Common myeloid progenitor, CD34-positive (primary cell): ENCODE results near the gene PLOD2.
"Not testable (repeated sequence)": the region's sequence is repeated elsewhere in the genome, so short reads cannot be mapped to it uniquely, and the experiment has no call there.

Experiments used
- CTCF ChIA-PET: fragments of 350-600 bp; sonication (Branson Sonifier 250); formaldehyde crosslinking; loops from one replicate; lab custom pipeline; 2021; ENCODE audit warnings: antibody characterized with exemption; lab: Charles Lee
- POLR2A ChIA-PET: fragments of 350-600 bp; sonication (Branson Sonifier 250); formaldehyde crosslinking; loops from one replicate; lab custom pipeline; 2021; ENCODE audit warnings: antibody characterized with exemption; lab: Charles Lee
- DNase-seq, 3 donors: peaks; one replicate each; pipeline versions ENCODE4 v3.0.0 to v3.0.0-alpha.2; 2013
- H3K27ac ChIP-seq, 2 experiments: 1 replicate in 1 of 2; 2 replicates in 1 of 2; pipeline ENCODE4 v1.7.0; 2013; ENCODE audit warnings: inconsistent platforms in 2 of 2, low read length in 2 of 2, mild to moderate bottlenecking in 2 of 2, low read depth in 1 of 2, moderate library complexity in 1 of 2; ENCODE audit not compliant: severe bottlenecking in 2 of 2, insufficient read depth in 1 of 2, poor library complexity in 1 of 2
- H3K27me3 ChIP-seq, 5 experiments: replicated peaks in 2 of 5; 1 replicate in 3 of 5; 2 replicates in 2 of 5; pipeline versions ENCODE4 v1.6.1 to v1.7.0; 2013; ENCODE audit warnings: low read length in 4 of 5, mild to moderate bottlenecking in 2 of 5, moderate library complexity in 2 of 5, inconsistent platforms in 1 of 5; ENCODE audit not compliant: insufficient read depth in 5 of 5, control insufficient read depth in 4 of 5
- H3K36me3 ChIP-seq, 4 experiments: 1 replicate in 2 of 4; 2 replicates in 2 of 4; pipeline versions ENCODE4 v1.6.1 to v1.7.0; 2013; ENCODE audit warnings: low read length in 3 of 4, control low read depth in 1 of 4, mild to moderate bottlenecking in 1 of 4; ENCODE audit not compliant: control insufficient read depth in 4 of 4, insufficient read depth in 4 of 4
- H3K4me1 ChIP-seq, 4 experiments: 1 replicate in 3 of 4; 2 replicates in 1 of 4; pipeline versions ENCODE4 v1.6.1 to v1.7.1; 2013; ENCODE audit warnings: low read length in 3 of 4, mild to moderate bottlenecking in 3 of 4, control low read depth in 1 of 4, inconsistent platforms in 1 of 4, moderate library complexity in 1 of 4; ENCODE audit not compliant: control insufficient read depth in 4 of 4, insufficient read depth in 4 of 4; ENCODE audit errors: control extremely low read depth in 1 of 4
- H3K4me3 ChIP-seq, 7 experiments: 1 replicate in 4 of 7; 2 replicates in 3 of 7; pipeline versions ENCODE4 v1.5.1 to v1.7.0; 2013; ENCODE audit warnings: mild to moderate bottlenecking in 7 of 7, low read length in 6 of 7, moderate library complexity in 6 of 7, inconsistent platforms in 2 of 7, low read depth in 2 of 7, control low read depth in 1 of 7; ENCODE audit not compliant: insufficient read depth in 4 of 7, control insufficient read depth in 1 of 7; ENCODE audit errors: extremely low read depth in 1 of 7
- H3K9me3 ChIP-seq, 5 experiments: 1 replicate in 4 of 5; 2 replicates in 1 of 5; pipeline versions ENCODE4 v1.6.1 to v1.7.1; 2013; ENCODE audit warnings: low read length in 4 of 5, mild to moderate bottlenecking in 2 of 5, inconsistent platforms in 1 of 5, low read depth in 1 of 5, moderate library complexity in 1 of 5; ENCODE audit not compliant: control insufficient read depth in 4 of 5, insufficient read depth in 2 of 5; ENCODE audit errors: control extremely low read depth in 1 of 5
- WGBS: methylation state at CpG from one replicate; pipeline ENCODE4 v1.1.5; 2013; ENCODE audit not compliant: insufficient coverage; 5-methylcytosine and 5-hydroxymethylcytosine counted together

Gene PLOD2

DNA sequence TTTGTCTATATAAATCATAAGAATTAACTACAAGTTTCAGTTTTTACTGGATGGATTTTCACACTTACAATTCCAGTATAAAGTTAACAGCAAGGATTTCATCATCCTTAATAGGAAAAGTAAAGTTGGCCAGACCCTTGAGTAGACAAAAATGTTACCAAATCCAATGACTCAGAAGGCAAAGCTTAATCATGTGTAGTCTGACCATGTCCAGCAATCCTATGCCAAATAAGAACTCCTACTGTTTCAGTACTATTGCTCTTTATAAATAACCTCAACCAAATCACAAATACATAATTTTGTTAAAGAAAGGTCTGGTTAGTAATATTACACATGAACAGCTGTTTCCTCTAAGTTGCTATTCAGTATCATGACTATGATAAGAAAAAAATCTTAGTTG, 35.0 kb downstream of the PLOD2 start:
- CTCF ChIA-PET: interaction anchor here (1.2 kb wide), 1 partner anchor 16 kb away, joined by 3 read pairs; no protein-coding TSS in a partner anchor
- H3K9me3 ChIP-seq: no peaks in the 10 kb centered on the region
- no peak overlapping the region for H3K4me3 ChIP-seq
- peaks cover 0 to 3% (median 0%) of the 10 kb centered on the region in 4 experiments for H3K36me3 ChIP-seq
- H3K27ac ChIP-seq: no peak overlapping the region
- POLR2A ChIA-PET: interaction anchor here (0.9 kb wide), 1 partner anchor 36 kb away, joined by 3 read pairs; no protein-coding TSS in a partner anchor
- H3K27me3 ChIP-seq: no peaks in the 10 kb centered on the region
- H3K4me1 ChIP-seq: no peaks in the 10 kb centered on the region
- peak in 2 of 3 donors; percentile 24 to 41 for DNase-seq

DNA sequence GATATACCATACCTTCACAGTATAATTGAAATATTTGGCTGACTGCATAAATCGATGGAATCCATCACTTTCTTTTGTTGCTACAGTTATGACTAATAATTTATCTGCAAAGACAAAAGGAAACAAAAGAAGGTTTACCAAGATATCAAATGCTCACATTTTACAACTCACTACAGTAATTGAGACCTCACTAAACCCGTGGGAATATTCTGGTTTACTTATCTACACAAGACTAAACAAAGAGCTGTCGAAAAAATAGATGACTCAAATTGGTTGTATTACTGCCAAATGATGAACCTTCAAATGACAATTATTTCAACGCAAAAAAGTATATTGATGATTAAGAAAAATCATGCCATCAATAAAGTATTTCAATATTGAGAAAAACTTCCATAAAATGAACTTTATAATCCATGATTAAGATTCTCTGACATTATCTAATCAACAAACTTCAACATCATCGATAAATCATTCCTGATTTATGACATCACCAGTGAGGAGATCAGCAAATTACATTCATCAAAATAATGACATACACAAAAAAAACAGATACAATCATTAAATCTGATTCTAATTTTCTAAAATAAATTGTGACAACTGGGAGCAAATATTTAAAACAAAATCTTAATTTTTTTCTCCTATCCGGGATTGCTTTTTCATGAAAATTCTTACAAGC, 36.7 kb downstream of the PLOD2 start:
- no peaks in the 10 kb centered on the region for H3K27me3 ChIP-seq
- ChIA-PET POLR2A (no interaction called here), CTCF (no interaction called here)
- no peak overlapping the region for H3K27ac ChIP-seq
- no CpG with 5 or more reads among the region's 6 CpGs for WGBS
- no peaks in the 10 kb centered on the region for H3K4me1 ChIP-seq
- peaks cover 0 to 3% (median 0%) of the 10 kb centered on the region in 4 experiments for H3K36me3 ChIP-seq
- no peak overlapping the region for H3K4me3 ChIP-seq
- no peaks in the 10 kb centered on the region for H3K9me3 ChIP-seq
- no peak for DNase-seq

DNA sequence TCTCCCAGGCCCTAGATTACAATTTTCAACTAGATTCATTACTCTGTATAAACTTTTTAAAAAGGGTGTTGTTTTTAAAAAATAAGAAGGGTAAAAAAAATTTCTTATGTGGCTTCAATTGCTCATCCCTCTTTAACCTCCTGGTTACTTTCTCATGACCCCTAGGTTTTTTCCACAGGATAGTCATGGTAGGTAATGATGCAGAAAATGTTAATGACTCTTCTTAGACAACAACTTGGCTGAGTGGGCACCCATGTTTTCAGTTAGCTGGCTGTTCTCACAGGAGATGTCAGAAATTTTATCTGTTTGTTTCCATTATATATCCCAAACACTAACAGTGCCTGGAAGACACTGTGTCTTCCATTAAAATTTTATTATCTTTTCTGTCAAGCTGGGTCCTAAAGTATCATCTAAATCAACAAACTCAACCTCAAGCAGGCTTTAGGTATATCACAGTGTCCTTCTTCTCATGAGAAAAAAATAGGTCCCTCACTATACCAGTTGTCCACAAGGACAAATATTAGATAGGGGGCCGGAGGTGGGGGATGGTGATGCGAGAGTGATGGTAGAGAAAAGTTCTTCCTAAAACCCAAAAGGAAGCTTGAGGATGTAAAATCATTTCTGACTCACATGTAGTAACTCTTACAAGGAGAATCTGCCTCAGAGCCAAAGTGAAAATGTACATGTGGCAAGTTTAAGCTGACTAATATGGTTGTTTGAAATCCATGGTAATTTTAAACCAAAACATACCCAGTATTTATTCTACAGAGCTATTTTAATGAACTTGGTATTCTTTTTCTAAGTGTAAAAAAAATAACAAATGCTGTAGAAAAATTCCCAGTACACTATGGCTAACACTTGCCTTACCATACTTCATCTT, 43.3 kb downstream of the PLOD2 start:
- DNase-seq: no peak
- Histone ChIP-seq H3K4me1 (no peaks in the 10 kb centered on the region), H3K4me3 (no peak overlapping the region), H3K27me3 (no peaks in the 10 kb centered on the region), H3K9me3 (peaks cover 0 to 8% (median 3%) of the 10 kb centered on the region in 5 experiments), H3K27ac (no peak overlapping the region), H3K36me3 (peaks cover 0 to 29% (median 3%) of the 10 kb centered on the region in 4 experiments)
- ChIA-PET CTCF (no interaction called here), POLR2A (no interaction called here)
- 100% methylated on average over 1 of the region's 2 CpGs for WGBS

DNA sequence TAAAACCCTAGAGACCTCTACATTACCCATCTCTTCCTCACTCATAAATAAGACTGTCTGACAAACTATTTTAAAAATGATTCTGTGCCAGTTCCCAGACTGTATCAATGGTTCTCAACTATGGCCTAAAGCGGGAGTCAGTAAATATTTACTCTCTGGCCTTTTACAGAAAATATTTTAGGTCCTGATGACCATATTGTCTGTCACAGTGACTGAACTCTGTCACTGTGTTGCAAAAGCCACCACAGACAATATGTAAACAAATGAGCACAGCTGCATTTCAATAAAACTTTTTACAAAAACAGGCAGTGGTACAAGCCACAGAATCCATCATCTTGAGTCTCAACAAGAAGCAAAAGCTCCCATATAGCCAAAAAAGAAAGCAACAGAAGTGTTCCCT, 45.4 kb downstream of the PLOD2 start:
- no peaks in the 10 kb centered on the region for H3K27me3 ChIP-seq
- H3K27ac ChIP-seq: no peak overlapping the region
- H3K36me3 ChIP-seq: peaks cover 0 to 26% (median 3%) of the 10 kb centered on the region in 4 experiments
- ChIA-PET POLR2A (no interaction called here), CTCF (no interaction called here)
- H3K4me3 ChIP-seq: no peak overlapping the region
- DNase-seq: no peak
- no peaks in the 10 kb centered on the region for H3K4me1 ChIP-seq
- H3K9me3 ChIP-seq: peaks cover 0 to 8% (median 3%) of the 10 kb centered on the region in 5 experiments
- WGBS: 100% methylated on average over 1 of the region's 1 CpG

DNA sequence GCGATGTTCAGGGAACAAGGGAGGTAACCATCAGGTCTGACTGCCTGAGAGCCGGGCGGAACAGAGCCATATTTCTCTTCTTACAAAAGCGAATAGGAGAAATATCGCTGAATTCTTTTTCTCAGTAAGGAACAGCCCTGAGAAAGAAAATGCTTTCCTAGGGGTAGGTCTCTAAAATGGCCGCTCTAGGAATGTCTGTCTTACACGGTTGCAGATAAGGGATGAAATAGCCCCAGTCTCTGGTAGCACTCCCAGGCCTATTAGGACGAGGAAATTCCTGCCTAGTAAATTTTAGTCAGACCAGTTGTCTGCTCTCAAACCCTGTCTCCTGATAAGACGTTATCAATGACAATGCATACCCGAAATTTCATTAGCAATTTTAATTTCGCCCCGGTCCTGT, 47.2 kb downstream of the PLOD2 start:
- POLR2A ChIA-PET, H3K4me1 ChIP-seq, CTCF ChIA-PET, H3K27me3 ChIP-seq, H3K9me3 ChIP-seq, H3K4me3 ChIP-seq, H3K27ac ChIP-seq: not testable (repeated sequence)
- peaks cover 0 to 25% (median 3%) of the 10 kb centered on the region in 4 experiments for H3K36me3 ChIP-seq
- WGBS: 100% methylated on average over 5 of the region's 12 CpGs
- DNase-seq: peak in 2 of 3 donors; percentile 23 to 26

DNA sequence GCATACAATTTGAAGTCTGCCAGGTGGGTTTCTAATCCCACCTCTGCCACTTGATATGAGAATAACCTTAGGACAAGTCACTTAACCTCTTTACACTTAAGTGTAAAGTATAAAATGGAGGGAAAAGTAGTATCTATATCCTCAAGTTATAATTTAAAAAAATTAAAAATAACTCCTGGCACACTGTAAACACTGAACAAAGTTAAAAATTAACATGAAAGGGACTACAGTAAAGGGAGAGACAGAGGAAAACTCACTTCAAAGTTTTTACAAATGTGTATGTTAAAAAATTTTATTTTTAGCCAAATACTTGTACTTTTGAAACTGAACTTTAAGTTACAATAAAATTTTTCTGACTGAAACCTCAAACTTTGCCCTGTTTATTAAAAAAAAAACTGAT, 49.6 kb downstream of the PLOD2 start:
- POLR2A ChIA-PET: no interaction called here
- H3K4me3 ChIP-seq: no peak overlapping the region
- H3K36me3 ChIP-seq: peaks cover 0 to 19% (median 1%) of the 10 kb centered on the region in 4 experiments
- peaks cover 0 to 8% (median 3%) of the 10 kb centered on the region in 5 experiments for H3K9me3 ChIP-seq
- no peaks in the 10 kb centered on the region for H3K4me1 ChIP-seq
- H3K27me3 ChIP-seq: no peaks in the 10 kb centered on the region
- no peak overlapping the region for H3K27ac ChIP-seq
- CTCF ChIA-PET: interaction anchor here (1.1 kb wide), 1 partner anchor 46 kb away, joined by 3 read pairs; no protein-coding TSS in a partner anchor
- DNase-seq: no peak

DNA sequence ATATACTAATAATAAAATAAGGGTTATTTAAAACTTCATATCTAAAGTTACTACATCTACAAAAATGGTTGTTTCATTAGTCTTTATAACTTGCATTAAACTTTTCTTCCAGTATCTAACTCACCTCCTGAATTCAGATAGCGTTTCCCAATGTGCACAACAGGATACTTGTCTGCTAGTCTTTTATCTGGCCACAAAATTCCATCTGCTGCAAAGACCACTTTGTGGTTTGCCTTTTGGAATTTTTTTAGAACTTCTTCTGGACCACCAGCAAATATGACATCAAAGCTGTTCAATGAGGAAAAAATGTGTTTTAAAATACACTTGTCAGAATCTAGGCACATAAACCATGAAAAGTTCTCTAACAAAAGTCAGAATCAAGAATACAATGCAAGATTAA, 50.8 kb downstream of the PLOD2 start:
- Histone ChIP-seq H3K27me3 (no peaks in the 10 kb centered on the region), H3K27ac (no peak overlapping the region), H3K36me3 (peaks cover 0 to 13% (median 1%) of the 10 kb centered on the region in 4 experiments), H3K9me3 (peaks cover 0 to 7% (median 3%) of the 10 kb centered on the region in 5 experiments), H3K4me3 (no peak overlapping the region), H3K4me1 (no peaks in the 10 kb centered on the region)
- no peak for DNase-seq
- WGBS: 100% methylated on average over 1 of the region's 1 CpG
- CTCF ChIA-PET: interaction anchor here (0.7 to 1.5 kb wide), 4 partner anchors 13 to 79 kb away, joined by 3 read pairs; no protein-coding TSS in a partner anchor
- POLR2A ChIA-PET: no interaction called here
